Limb (tissue), 2 donors: ENCODE data around the gene RERE.
"Not testable (repeated sequence)": the region's sequence is repeated elsewhere in the genome, so short reads cannot be mapped to it uniquely, and the experiment has no call there.

ENCODE experiments used
- DNase-seq, 2 donors: peaks; one replicate each; pipeline ENCODE4 v3.0.0-alpha.2; 2016; ENCODE audit errors: extremely low spot score in 2 of 2

The RERE gene

GRCh38 chr1:8807004-8807403, 10.4 kb downstream of the RERE start:
- DNase-seq, result no peak

DNA sequence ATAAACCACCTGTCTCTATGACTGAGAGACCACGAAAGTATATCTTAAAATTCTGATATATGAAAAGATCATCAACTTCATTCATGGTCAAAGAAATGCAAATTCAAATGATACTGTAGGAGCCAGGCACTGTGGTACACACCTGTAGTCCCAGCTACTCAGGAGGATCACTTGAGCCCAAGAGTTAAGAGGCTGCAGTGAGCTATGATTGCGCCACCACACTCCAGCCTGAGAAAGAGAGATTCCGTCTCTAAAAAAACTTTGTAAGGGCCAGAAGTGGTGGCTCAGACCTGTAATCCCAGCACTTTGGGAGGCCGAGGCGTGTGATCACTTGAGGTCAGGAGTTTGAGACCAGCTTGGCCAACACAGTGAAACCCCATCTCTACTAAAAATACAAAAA, 17.0 kb downstream of the RERE start:
- no peak for DNase-seq

DNA sequence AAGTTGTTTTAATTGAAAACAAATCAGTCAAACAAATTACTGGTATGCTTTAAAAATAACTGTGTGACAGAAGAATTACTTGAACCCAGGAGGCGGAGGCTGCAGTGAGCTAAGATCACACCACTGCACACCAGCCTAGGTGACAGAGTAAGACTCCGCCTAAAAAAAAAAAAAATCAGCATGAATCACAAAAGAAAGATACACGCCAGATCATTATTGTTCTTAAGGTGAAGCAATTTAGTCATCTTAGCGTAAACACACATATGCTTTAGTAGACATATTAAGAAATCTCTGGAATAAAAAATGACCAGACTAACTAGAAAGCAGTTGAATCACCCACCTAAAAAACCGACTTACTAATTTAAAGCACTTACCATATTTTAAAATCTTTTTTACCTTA, 20.2 kb downstream of the RERE start:
- DNase-seq, result no peak

DNA sequence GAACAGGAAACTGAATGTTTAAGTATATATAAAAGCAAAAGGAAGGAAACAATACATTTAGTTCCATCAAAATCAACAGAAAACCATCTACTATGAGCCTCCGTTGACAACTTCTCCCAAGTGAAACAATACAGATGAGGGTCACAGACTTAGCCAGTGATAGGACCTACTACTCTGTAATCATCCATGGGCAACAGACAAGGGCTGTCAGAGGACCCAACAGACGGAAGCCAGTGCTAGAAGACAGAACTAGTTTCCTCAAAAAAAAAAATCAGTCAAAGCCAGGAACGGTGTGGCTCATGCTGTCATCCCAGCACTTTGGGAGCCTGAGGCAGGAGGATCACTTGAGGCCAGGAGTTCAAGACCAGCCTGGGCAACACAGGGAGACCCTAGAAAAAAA, 20.6 kb downstream of the RERE start:
- DNase-seq, result no peak

- DNase-seq, result no peak
Measured at GRCh38 chr1:8794605-8795004, 22.8 kb downstream of the RERE start.

- DNase-seq, result no peak
Measured at GRCh38 chr1:8791819-8792218, 25.6 kb downstream of the RERE start.

DNA sequence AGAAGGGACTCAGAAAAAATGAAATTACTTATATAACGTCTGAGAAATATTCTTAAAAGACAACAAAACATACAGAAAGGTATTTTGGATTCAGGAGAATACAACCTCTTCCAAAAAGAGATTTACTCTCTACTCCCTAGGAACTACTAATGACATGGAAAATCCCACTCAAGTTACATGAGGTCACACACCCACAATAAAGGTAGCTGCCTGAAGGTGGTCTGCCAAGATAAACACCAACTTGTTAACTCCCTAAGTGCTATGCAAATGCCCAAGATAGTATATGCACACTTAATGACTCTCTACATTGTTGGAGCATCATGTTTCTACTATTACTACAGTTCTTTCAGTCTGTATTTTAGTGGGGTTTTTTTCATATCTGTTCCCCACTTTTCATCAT, 26.5 kb downstream of the RERE start:
- no peak for DNase-seq

DNA sequence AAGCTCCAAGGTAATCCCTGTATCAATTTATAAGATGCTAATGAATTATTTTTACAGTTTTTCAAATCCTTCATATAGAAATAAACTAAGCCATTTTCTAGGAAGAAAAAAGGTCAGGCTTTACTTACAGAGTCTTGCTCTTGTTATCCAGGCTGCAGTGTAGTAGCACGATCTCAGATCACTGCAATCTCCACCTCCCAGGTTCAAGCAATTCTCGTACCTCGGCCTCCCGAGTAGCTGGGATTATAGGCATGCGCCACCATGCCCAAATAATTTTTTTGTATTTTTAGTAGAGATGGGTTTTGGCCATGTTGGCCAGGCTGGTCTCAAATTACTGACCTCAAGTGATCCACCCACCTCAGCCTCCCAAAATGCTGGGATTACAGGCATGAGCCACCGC, 27.0 kb downstream of the RERE start:
- no peak for DNase-seq

DNA sequence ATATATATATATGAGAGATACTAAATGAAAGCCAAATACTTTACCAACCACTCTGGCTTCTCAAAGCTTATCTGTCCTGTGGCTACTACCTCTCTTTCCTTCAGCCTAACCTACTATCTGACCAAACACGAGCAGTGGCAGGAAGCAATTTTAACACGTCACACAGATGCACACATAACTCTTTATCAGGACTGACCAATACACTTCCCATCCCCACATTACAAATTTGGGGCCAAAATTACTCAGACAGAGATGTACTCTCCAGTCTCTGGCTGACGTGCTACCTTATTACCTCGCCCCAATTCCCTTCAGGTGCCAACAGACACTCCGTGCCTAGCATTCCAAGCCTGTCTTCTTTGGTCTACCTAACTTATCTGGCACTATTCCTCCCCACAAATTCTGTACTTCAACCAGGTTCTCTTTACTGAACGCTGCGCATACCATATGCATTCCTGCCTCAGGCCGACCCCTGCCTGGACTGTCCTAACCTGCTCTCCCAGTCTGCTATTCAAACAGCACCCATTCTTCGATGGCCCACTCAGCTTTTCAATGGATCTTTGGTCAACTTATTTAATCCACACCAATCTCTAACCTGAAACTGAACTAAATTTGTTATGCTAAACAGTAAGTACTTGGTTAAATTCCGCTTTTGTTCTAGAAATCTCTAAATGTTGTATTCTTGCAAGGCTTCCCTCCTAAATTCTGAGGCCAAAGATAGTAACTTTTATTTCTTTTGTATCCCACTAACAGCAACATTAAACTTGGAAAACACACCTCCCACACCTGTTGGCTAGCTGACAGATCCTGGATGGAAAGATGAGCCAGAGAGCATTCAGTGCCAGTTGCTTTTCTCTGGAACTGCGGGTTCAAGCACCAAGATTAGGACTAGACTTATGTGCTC, 27.9 kb downstream of the RERE start:
- DNase-seq, result no peak

- DNase-seq, result no peak
Measured at GRCh38 chr1:8787218-8787617, 30.2 kb downstream of the RERE start.

- DNase-seq, result not testable (repeated sequence)
Measured at GRCh38 chr1:8786204-8786603, 31.2 kb downstream of the RERE start.

- DNase-seq, result no peak
Measured at GRCh38 chr1:8782955-8783354, 34.5 kb downstream of the RERE start.

DNA sequence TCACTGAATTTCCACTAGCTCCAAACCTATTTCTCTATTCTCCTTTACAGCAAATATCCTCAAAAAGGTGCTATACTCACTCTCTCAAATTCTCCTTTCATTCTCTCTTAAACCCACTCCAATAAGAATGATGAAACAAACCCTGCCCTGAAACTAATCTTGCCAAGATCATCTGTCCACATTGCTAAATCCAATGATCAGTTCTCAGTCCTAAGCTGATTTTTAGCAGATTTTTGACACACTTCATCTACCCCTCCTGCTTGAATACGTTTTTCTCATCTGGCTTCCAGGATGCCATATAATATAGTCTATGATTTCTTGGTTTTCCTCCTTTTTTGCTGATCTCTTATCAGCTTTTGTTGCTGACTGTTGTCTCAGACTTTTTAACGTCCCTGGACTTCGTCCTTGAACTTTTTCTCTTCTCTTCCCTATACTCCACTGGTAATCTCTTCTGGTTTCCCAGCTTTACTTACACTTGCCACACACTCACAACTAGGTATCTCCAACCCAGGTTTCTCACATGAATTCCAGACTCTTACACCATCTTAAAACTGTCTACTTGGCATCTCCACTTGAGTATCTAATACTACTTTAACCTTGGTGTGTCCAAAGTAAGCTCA, 35.3 kb downstream of the RERE start:
- no peak for DNase-seq

DNA sequence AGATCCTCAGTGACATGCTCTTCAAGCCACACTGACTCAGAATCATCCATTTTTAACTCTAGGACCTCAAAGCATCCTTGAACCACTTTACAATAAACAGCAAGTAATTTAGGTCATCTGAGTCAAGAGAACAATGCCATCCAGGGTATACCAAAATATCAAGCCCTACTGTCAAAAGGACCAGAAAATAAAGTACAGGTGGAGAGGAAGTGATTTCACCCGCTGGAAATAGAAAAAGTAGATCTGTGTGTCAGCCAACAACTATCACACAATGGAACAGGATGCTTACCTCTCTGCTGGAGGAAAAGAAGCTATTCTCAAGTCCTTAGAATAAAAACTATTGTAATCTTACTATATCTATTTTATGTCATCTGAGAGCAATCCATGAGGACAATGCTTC, 37.0 kb downstream of the RERE start:
- DNase-seq, result no peak

DNA sequence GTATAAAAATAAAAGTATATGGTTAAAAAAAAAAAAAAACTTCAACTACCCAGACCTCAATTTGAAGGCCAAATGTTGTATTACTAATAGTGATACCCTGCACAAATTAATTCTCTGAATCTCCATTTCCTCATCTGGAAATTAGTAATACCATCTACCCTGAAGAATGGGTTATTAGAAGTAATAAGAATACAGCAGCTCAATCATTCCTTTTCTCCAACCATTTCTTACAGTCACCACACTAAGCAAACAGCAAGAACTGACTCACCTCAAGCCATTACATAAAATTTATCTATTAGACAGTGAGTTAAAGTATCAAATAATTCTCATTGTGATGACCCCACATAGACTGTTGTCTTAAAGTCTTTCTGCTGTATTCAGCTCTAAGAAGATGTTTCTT, 39.6 kb downstream of the RERE start:
- no peak for DNase-seq

- DNase-seq, result no peak
Measured at GRCh38 chr1:8776104-8776503, 41.3 kb downstream of the RERE start.

- DNase-seq, result no peak
Measured at GRCh38 chr1:8767006-8767405, 50.4 kb downstream of the RERE start.

DNA sequence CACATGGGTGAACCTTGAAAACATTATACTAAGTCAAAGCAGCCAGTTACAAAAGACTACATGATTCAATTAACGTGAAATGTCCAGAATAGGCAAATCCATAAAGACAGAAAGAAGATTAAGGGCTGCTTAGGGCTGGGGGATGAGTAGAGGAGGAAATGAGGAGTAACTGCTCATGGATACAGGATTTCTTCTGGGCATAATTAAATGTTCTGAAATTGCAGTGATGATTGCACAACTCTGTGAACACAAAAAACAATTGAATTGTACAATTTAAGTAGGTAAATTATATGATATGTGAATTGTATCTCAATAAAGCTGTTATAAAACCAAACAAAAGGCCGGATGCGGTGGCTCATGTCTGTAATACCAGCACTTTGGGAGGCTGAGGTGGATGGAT, 52.2 kb downstream of the RERE start:
- no peak for DNase-seq

GRCh38 chr1:8764293-8764937, 53.0 kb downstream of the RERE start:
- DNase-seq, result no peak

GRCh38 chr1:8763888-8764287, 53.6 kb downstream of the RERE start:
- no peak for DNase-seq

GRCh38 chr1:8754993-8755392, 62.4 kb downstream of the RERE start:
- DNase-seq, result no peak

GRCh38 chr1:8754247-8754650, 63.2 kb downstream of the RERE start:
- no peak for DNase-seq

GRCh38 chr1:8753736-8754135, 63.7 kb downstream of the RERE start:
- DNase-seq, result no peak
